HT-29 (cell line): Measurements from ENCODE around the gene SERPINB2. TPM values are rescaled to one million over a fixed set of nuclear protein-coding genes. Genes with fewer than 3 reads are reported as not detected.
"Not testable (repeated sequence)": the region's sequence is repeated elsewhere in the genome, so short reads cannot be mapped to it uniquely, and the experiment has no call there.

Experiments
- DNase-seq: peaks from one replicate; pipeline ENCODE4 v3.0.0-alpha.2; 2015; ENCODE audit warnings: low spot score
- total RNA-seq: library from RNA; depleted of rRNA; stranded (reverse); fragments of >200 nt; shearing (Covaris generic); gene quantifications from 2 replicates; pipeline ENCODE4 v1.2.3, GENCODE V29; 2014

SERPINB2 gene
- total RNA-seq, 1 experiment from 2014 or later = not detected

DNA sequence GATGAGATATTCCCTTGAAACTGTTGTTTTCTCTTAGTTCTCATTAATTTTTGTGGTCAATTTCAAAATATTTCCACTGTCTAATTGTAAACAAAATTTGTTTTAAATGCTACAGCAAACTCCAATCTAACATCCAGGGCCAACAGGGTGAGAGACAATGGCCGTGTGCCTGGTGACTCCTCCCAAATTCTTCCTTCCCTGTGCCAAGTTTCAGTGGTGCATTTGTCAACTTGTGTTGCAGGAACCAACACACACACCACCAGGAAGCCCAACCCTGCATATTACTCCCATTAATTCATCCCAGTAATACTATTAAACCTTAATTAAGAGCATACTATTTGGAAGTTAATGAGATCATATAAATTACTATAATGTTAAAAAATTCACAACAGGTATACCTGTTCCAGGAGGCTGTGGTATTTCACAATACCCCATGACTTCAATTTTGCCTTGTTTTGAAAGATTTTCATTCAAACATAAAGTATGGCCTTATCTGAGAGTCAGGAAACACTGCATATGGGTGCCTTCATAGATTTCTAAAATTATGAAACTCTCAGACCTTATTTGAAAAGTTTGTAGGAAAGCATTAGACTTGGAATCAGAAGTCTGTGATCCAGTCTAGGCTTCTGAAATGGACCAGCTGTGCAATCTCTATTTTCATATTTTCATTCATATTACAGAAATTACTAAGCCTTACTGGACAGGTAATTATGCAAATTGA is 1.1 kb downstream of the SERPINB2 start:
- DNase-seq = no peak

DNA sequence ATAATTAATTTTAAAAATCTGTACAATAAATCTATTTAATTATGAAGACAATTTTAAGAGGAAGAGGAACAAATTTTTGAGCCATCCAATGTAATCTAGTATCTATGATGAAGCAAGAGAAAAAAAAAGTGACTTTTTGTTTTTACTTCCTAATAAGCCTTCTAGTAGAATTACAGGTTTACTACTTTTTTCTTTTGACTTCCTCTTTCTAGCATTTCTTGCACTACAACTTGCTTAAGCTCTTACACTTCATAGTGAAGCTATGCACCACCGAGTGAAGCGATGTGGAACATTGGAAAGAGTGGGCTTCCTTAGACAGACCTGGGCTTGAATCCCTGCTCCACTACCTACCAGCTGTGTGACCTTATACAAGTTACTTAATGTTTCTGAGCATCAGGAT is 2.1 kb downstream of the SERPINB2 start:
- no peak for DNase-seq

GRCh38 chr18:63890237-63890949 is 2.9 kb downstream of the SERPINB2 start:
- DNase-seq = no peak

- peak; percentile 23 for DNase-seq
These were observed 3.4 kb downstream of the SERPINB2 start for GRCh38 chr18:63890950-63891304.

- no peak for DNase-seq
These were observed 5.1 kb downstream of the SERPINB2 start for GRCh38 chr18:63892566-63892965.

DNA sequence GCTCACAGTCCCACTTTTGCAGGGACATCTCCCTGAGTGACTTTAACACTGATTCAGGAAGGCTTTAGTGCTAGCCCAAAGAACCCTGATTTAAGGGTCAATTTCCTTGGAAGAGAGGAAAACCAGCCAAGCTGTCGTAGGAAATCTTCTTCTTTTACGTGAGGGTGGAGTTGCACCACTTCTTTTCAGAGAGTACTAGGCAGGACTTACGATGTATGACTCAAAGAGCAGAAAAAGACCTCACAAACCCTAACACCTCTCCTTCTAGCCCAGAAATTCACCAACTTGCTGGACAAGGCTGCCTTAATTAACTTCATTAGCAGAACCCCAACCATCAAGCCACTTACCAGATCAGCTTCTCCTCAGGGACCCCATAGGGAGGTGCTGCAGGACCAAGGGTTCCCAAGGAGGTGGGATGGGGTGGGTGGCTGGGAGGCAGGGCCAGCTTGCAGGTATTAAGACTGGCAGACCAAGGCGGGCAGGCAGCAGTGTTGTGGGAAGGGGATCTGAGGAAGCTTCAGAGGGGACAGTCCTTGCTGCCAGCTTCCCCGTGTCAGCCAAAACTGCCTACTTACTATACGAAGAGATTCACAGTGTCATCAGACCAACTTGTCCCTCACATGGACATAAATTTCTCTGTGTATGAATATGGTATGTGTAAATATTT is 6.7 kb downstream of the SERPINB2 start:
- no peak for DNase-seq

- no peak for DNase-seq
These were observed 7.7 kb downstream of the SERPINB2 start for GRCh38 chr18:63895190-63895589.

GRCh38 chr18:63897072-63897471 is 9.6 kb downstream of the SERPINB2 start:
- no peak for DNase-seq

DNA sequence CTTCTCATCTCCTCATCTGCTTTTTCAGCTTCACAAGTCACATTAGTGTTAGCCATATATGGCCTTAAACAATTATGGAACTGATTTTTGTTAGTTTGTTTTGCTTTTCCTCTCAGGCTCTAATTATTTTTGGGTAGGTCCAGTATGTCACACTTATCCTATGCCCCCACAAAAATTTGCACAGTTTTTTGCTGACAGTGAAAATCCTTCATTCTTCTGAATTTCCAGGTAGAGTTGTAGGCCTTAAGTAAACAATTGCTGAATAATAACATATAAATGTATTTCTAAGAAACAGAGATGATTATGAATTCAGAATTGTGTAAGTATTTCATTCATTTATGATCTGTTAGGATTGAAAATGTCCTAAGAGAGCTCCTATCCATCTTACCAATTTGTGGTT is 11.7 kb downstream of the SERPINB2 start:
- DNase-seq = no peak

DNA sequence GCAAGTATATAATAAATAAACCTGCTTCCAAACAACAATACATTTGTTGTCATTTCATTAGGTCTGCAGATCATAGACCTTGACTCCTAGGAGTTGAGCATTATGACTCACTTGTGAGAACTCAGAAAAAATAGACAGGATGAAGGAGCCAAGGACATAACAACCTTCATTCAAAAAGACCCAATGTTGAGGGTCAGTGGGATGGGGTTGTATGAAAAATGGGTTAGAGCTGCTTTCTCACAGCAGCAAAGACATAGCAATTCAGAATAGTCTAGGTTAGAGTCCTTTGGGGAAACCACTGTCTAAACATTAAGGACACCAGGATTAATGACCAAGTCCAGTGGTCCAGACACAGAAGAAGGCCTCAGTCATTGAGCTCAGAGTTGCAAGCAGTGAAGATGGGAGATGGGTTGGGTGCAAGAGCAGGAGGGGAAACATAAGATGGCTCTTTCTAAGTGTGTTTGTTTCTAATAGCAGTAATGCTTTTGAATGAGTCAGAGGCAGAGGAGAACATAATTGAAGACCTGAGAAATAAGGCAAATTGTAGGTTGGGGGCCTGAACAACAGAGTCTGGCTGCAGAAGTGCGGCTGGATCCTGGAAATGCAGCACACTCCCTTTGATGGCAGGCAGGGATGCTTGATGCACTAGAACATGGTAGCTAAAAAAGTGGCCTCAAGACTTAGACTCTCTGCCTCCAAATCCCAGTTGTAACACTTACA is 16.5 kb downstream of the SERPINB2 start:
- DNase-seq = no peak

DNA sequence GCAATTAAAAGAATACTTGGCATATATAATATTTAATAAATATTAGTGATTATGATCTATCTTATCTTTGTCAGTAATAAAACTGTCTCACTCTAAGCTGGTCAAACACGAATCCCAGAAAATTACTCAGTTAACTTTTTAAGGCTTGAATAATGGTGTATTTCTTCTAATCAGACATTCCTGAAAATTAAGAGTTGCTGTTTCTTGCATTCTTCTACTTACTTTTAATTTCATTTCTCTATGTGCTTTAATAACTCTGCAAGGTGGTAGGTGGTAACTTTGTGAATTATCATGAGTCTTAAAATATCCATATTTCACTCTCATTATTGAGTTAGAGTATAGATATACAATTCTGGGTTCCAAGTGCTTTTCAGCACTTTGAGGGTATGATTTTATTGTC is 17.2 kb downstream of the SERPINB2 start:
- no peak for DNase-seq

GRCh38 chr18:63905361-63905760 is 17.9 kb downstream of the SERPINB2 start:
- no peak for DNase-seq

- no peak for DNase-seq
These were observed 18.6 kb downstream of the SERPINB2 start for GRCh38 chr18:63906056-63906455.

DNA sequence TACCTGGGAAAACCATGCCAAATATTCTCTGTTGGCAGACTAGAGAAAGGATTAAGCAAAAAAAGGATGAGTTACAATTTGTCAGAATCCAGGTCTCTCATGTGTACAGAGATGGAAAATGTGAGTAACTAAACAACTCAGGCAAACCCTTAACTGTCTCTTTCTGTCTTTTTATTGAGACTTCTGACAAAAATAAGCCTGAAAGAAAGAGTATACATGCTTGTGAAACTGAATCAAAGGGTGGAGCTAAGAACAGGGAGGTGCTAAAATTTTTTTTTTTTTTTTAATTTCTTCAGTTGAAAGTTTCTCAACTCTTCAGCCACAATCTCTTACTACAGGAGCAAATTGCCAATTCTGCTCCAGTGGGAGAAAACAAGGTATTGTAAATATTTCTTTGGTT is 20.2 kb downstream of the SERPINB2 start, which contains the start of gene SERPINB10:
TSS of gene SERPINB10 (plus strand) at position 295 of the 400 bp plus-strand sequence. CDS start 7,553 bp downstream, outside the sequence.
- DNase-seq = no peak

- DNase-seq = no peak
These were observed 21.4 kb downstream of the SERPINB2 start for GRCh38 chr18:63908858-63909257.

DNA sequence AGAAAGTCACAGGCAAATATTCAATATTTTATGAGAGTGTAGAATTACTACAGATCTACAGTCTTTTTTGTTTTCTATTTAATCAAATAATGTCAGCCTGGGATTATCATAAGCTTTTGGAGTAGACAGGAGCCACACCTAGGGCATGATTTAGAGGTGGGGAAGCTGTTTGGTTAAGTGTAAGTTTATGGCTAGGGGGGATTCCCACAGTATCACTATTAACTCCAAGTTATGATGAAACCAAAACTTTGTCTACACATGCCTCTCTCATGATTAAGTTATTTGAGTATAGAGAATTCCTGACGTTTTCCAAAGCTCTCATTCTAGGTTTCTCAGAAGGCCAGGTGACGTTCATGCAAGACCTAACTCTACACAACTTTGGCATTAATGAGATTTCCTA is 22.4 kb downstream of the SERPINB2 start:
- DNase-seq = no peak

DNA sequence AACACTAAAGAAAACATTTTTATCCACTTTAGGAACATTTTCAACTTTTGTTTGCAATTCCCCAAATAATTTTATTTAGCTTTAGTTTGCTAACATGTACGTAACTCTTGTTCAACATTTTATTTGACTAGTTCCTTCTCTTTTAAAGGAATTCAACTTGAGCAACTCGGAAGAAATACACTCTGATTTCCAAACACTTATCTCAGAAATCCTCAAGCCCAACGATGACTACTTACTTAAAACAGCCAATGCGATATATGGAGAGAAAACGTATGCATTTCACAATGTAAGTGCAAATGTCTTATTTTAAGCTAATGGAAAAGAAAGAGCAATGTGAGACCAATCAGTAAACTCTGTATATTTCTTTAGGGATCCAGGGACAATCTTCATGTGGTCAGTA is 30.3 kb downstream of the SERPINB2 start:
- no peak for DNase-seq

DNA sequence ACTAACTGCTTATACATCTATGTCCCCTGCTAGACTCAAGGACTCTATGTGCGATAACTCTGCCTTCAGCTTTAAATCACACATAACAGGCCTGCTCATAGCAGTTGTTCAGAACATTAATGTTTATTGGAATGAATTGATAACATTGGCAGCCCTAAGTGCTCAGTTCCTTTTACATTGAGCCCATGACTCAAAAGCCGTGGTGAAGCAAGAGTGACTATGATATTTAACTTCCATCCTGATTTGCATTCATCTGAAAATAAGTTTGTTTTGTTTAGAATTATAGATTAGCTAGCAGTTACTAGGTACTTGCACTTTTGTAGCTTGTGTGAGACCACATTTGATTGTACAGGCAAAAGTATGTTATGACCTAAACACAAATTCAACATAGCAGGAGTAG is 34.5 kb downstream of the SERPINB2 start:
- DNase-seq = no peak

GRCh38 chr18:63924551-63924950 is 37.0 kb downstream of the SERPINB2 start:
- DNase-seq = no peak

- DNase-seq = no peak
These were observed 40.8 kb downstream of the SERPINB2 start for GRCh38 chr18:63928331-63928730.

GRCh38 chr18:63929369-63929768 is 41.9 kb downstream of the SERPINB2 start:
- DNase-seq = not testable (repeated sequence)

DNA sequence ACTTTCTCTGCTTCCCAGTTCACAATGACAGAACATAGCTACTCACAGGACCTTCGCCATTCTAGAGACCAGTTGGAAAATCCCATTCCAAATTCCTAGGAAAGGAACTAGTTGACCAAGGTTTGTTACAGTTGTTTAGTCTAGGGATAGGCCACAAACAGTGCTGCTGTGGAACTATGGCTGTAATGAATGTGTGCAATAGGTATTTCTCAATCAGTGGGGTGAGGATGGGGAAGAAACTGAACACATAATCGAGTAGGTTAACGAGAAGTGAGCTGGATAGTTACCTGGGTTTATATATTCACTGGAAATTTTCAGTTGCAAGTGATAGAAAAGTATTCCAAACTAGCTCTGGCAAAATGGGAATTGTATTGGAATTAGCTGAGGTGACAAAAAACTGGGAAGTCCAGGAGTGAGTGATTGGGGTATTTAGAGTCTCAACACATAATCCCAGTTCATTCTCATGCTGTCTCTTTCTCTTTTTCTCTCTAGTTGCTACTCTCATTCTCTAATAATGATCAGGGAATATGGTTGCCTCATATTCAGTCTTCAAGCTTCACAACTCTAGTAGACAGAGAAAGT is 43.4 kb downstream of the SERPINB2 start:
- DNase-seq = no peak
